IPS-20b (cell line): ENCODE data around the gene ANO1.

Experiments used
- H3K27ac ChIP-seq: one replicate; pipeline ENCODE4 v1.5.1; 2013; ENCODE audit warnings: low read length
- H3K27me3 ChIP-seq: 2 replicates; pipeline ENCODE4 v1.6.1; 2013; ENCODE audit warnings: mild to moderate bottlenecking, low read length, inconsistent platforms; ENCODE audit not compliant: insufficient read depth
- H3K36me3 ChIP-seq: 2 replicates; pipeline ENCODE4 v1.6.1; 2013; ENCODE audit warnings: low read depth, mild to moderate bottlenecking, inconsistent platforms, low read length, moderate library complexity; ENCODE audit not compliant: insufficient read depth
- H3K4me1 ChIP-seq: 2 replicates; pipeline ENCODE4 v1.6.1; 2013; ENCODE audit warnings: mild to moderate bottlenecking, control low read depth, inconsistent platforms, low read length, moderate library complexity; ENCODE audit not compliant: insufficient read depth
- H3K4me3 ChIP-seq: 2 replicates; pipeline ENCODE4 v1.5.1; 2013; ENCODE audit warnings: mild to moderate bottlenecking, low read length, inconsistent platforms
- H3K9ac ChIP-seq: 2 replicates; pipeline ENCODE4 v1.6.1; 2013; ENCODE audit warnings: low read depth, mild to moderate bottlenecking, inconsistent platforms, low read length, moderate library complexity
- H3K9me3 ChIP-seq: 2 replicates; pipeline ENCODE4 v1.6.1; 2013; ENCODE audit warnings: mild to moderate bottlenecking, low read depth, low read length, inconsistent platforms; ENCODE audit not compliant: insufficient read depth

The ANO1 gene

DNA sequence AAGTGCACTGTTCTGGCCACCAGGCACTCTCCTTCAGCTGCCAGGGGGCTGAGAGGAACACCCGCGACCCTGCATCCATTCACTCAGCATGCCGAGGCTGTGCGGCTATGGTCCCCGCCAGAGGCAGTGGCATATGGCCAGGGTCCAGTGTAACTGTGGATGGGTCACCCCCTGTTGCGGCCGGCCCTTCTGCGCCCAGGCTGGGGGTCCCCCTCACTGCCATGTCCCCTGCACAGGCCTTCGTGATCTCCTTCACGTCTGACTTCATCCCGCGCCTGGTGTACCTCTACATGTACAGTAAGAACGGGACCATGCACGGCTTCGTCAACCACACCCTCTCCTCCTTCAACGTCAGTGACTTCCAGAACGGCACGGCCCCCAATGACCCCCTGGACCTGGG is 104.1 kb downstream of the ANO1 start:
- Histone ChIP-seq H3K9ac (no peak overlapping the region), H3K4me3 (no peak overlapping the region), H3K4me1 (no peaks in the 10 kb centered on the region), H3K9me3 (no peaks in the 10 kb centered on the region), H3K36me3 (no peaks in the 10 kb centered on the region), H3K27ac (no peak overlapping the region), H3K27me3 (no peaks in the 10 kb centered on the region)

DNA sequence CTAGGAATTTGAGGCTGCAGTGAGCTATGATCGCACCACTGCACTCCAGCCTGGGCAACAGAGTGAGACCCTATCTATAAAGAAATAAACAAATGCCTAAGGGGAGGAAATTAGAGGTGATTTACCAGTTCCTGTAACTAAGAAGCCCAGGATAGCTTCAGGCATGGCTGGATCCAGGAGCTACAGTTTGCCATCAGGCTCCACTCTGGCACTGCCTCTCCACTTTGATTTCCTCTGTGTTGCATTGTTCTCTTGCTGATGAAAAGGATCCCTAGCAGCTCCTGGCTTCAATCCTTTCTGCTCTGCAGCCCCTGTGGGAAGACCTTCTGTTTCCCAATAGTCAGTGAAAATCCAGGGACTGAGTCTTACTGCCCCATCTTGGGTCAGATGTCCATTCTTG is 104.9 kb downstream of the ANO1 start:
- Histone ChIP-seq H3K27ac (no peak overlapping the region), H3K9ac (no peak overlapping the region), H3K36me3 (no peaks in the 10 kb centered on the region), H3K27me3 (no peaks in the 10 kb centered on the region), H3K4me3 (no peak overlapping the region), H3K4me1 (no peaks in the 10 kb centered on the region), H3K9me3 (no peaks in the 10 kb centered on the region)

- H3K9ac ChIP-seq = no peak overlapping the region
- H3K9me3 ChIP-seq = no peaks in the 10 kb centered on the region
- H3K4me3 ChIP-seq = no peak overlapping the region
- H3K27ac ChIP-seq = no peak overlapping the region
- no peaks in the 10 kb centered on the region for H3K4me1 ChIP-seq
- no peaks in the 10 kb centered on the region for H3K27me3 ChIP-seq
- H3K36me3 ChIP-seq = no peaks in the 10 kb centered on the region
Measured at GRCh38 chr11:70183483-70184176, 105.5 kb downstream of the ANO1 start.

DNA sequence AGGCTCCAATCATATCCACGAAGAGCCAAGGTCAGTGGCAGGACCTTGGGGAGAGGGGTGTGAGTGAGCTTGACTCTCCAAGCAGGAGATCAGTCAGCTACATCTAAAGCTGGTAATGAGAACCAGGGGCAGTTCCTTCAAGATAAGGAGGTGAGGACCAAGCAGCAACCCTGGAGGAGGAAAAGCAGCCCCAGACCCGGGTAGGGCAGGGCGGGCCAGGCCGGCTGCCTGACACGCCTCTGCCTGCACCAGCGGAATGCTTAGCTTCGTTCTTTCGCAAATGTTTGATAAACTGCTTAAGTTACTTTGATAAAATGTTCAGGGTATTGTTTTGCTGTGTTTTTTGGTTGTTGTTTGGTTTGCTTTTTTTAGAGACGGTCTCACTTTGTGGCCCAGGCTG is 106.3 kb downstream of the ANO1 start:
- no peak overlapping the region for H3K27ac ChIP-seq
- no peaks in the 10 kb centered on the region for H3K9me3 ChIP-seq
- H3K4me1 ChIP-seq = no peaks in the 10 kb centered on the region
- H3K4me3 ChIP-seq = no peak overlapping the region
- no peak overlapping the region for H3K9ac ChIP-seq
- no peaks in the 10 kb centered on the region for H3K36me3 ChIP-seq
- H3K27me3 ChIP-seq = no peaks in the 10 kb centered on the region

DNA sequence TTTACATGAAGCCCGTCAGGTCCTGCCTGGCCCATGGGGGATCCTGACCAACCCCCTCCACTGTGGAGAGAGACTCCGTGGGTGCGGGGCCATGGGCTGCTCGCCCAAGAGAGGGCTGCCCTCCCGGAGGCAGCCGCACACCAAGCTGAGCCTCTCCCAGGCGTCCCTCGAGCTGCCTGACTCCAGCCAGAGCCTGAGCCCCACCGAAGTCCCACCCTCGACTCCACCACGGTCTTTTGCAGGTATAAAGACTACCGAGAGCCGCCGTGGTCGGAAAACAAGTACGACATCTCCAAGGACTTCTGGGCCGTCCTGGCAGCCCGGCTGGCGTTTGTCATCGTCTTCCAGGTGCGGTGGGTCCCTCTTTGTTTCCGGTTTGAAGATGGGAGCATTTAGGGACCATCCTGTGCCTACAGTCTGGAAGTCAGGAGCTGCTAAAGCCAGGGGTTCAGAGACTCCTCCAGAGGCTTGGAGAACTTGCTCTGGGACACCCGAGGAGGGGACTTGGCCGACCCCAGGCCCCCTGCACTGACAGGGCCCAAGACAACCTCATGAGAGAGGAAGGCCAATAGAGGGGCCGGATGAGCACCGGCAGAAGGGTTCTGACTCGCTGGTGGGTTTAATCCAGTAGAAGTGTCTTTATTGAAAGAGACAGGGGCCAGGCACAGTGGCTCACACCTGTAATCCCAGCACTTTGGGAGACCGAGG is 107.4 kb downstream of the ANO1 start:
- Histone ChIP-seq H3K27ac (no peak overlapping the region), H3K9me3 (no peaks in the 10 kb centered on the region), H3K27me3 (no peaks in the 10 kb centered on the region), H3K4me3 (no peak overlapping the region), H3K4me1 (no peaks in the 10 kb centered on the region), H3K36me3 (no peaks in the 10 kb centered on the region), H3K9ac (no peak overlapping the region)

GRCh38 chr11:70186420-70186819 is 108.3 kb downstream of the ANO1 start:
- no peaks in the 10 kb centered on the region for H3K36me3 ChIP-seq
- no peak overlapping the region for H3K4me3 ChIP-seq
- H3K27ac ChIP-seq = no peak overlapping the region
- H3K4me1 ChIP-seq = no peaks in the 10 kb centered on the region
- no peaks in the 10 kb centered on the region for H3K9me3 ChIP-seq
- H3K9ac ChIP-seq = no peak overlapping the region
- H3K27me3 ChIP-seq = no peaks in the 10 kb centered on the region

GRCh38 chr11:70186936-70187335 is 108.8 kb downstream of the ANO1 start:
- no peaks in the 10 kb centered on the region for H3K4me1 ChIP-seq
- H3K9ac ChIP-seq = no peak overlapping the region
- no peaks in the 10 kb centered on the region for H3K9me3 ChIP-seq
- no peaks in the 10 kb centered on the region for H3K27me3 ChIP-seq
- no peak overlapping the region for H3K4me3 ChIP-seq
- H3K27ac ChIP-seq = no peak overlapping the region
- H3K36me3 ChIP-seq = no peaks in the 10 kb centered on the region

DNA sequence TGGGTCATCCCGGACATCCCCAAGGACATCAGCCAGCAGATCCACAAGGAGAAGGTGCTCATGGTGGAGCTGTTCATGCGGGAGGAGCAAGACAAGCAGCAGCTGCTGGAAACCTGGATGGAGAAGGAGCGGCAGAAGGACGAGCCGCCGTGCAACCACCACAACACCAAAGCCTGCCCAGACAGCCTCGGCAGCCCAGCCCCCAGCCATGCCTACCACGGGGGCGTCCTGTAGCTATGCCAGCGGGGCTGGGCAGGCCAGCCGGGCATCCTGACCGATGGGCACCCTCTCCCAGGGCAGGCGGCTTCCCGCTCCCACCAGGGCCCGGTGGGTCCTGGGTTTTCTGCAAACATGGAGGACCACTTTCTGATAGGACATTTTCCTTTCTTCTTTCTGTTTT is 109.7 kb downstream of the ANO1 start:
- H3K27ac ChIP-seq = no peak overlapping the region
- H3K27me3 ChIP-seq = no peaks in the 10 kb centered on the region
- H3K36me3 ChIP-seq = no peaks in the 10 kb centered on the region
- no peaks in the 10 kb centered on the region for H3K9me3 ChIP-seq
- H3K4me3 ChIP-seq = no peak overlapping the region
- H3K9ac ChIP-seq = no peak overlapping the region
- no peaks in the 10 kb centered on the region for H3K4me1 ChIP-seq

GRCh38 chr11:70189622-70190021 is 111.5 kb downstream of the ANO1 start:
- Histone ChIP-seq H3K4me3 (no peak overlapping the region), H3K27ac (no peak overlapping the region), H3K36me3 (no peaks in the 10 kb centered on the region), H3K9me3 (no peaks in the 10 kb centered on the region), H3K9ac (no peak overlapping the region), H3K4me1 (no peaks in the 10 kb centered on the region), H3K27me3 (no peaks in the 10 kb centered on the region)

DNA sequence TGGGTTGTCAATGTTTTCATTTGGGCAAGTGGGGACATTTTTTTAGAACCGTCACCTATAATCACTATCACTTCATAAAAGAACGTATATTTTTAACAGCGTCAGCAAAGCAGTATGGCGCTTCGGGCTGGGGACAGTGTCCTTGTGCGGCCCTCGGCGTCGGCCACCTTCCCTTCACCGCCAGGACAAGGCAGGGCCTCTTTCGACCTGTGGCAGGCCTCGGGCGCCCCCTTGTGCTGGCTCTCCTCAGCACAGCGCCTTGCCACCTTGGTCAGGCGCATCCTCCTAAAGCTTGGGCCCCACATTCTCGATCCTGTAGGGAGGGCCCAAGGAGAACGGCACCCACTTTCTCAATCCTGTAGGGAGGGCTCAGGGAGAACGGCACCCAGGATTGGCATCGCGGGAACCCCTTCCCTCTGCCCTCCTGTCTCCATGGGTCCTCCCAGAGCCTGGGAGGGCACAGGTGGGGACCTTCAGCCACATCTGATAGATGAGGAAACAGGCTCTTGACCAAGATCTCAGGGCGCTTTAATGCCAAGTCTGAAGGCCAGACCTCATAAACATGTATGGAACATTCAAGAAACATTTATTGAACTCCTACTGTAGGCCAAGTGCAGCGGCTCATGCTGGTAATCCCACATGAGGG is 113.5 kb downstream of the ANO1 start:
- no peak overlapping the region for H3K4me3 ChIP-seq
- no peaks in the 10 kb centered on the region for H3K4me1 ChIP-seq
- no peak overlapping the region for H3K9ac ChIP-seq
- H3K9me3 ChIP-seq = no peaks in the 10 kb centered on the region
- no peaks in the 10 kb centered on the region; the same call in 1 of the 2 replicates for H3K27me3 ChIP-seq
- H3K36me3 ChIP-seq = no peaks in the 10 kb centered on the region
- H3K27ac ChIP-seq = no peak overlapping the region

DNA sequence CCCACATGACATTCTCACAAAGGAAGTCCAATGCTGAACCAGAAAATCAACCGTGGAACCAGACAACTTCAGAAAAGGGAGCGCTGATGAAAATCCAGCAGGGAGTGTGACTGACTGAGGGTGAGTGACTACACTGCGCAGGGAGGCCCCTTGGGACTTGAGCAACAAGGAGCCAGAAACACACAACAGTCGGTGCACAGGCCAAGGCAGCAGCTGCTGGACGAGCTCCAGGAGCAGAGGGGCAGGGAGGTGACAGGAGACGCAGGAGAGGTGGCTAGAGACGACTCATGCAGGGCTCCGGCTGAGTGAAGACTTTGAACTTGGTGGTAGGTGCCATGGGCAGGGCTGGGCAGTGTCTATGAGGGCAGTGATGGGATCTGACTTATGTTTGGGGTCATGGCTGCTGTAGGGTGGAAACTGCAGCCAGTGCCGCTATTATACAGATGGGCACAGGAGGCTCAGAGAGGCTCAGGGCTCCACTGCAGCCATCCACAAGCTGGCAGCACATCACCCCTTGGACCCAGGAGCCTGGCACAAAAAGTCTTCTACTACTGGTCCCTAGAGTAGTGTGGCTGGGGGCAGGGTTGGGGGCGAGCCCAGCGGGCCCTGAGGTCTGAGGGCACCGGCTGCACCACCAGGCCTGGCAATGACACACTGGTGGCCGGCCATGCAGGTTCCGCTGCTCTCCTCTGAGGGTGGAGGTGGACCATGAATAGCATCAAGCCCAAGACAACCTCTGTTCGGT is 114.7 kb downstream of the ANO1 start:
- H3K9me3 ChIP-seq = no peaks in the 10 kb centered on the region
- no peaks in the 10 kb centered on the region for H3K36me3 ChIP-seq
- no peak overlapping the region for H3K27ac ChIP-seq
- no peaks in the 10 kb centered on the region for H3K4me1 ChIP-seq
- H3K9ac ChIP-seq = no peak overlapping the region
- no peak overlapping the region for H3K4me3 ChIP-seq
- H3K27me3 ChIP-seq = no peaks in the 10 kb centered on the region; the same call in 1 of the 2 replicates
